ENCODE data around the gene EFCAB5. TPM values are rescaled to one million over a fixed set of nuclear protein-coding genes. Genes with fewer than 3 reads are reported as not detected.
"Not testable (repeated sequence)": the region's sequence is repeated elsewhere in the genome, so short reads cannot be mapped to it uniquely, and the experiment has no call there.

Gene EFCAB5
- polyA plus RNA-seq, 4 donors = 0.87 to 3.6 (median 2.7) TPM

- DNase-seq (ENCODE audit: low read depth in 4 of 4, low spot score in 3 of 4) = no peak
Measured at GRCh38 chr17:30000001-30000754, 58.7 kb downstream of the EFCAB5 start.

- no peak for DNase-seq (ENCODE audit: low read depth in 4 of 4, low spot score in 3 of 4)
Measured at GRCh38 chr17:30000755-30001257, 59.4 kb downstream of the EFCAB5 start.

GRCh38 chr17:30002088-30002487 is 60.7 kb downstream of the EFCAB5 start:
- DNase-seq (ENCODE audit: low read depth in 4 of 4, low spot score in 3 of 4) = no peak

- DNase-seq (ENCODE audit: low read depth in 4 of 4, low spot score in 3 of 4) = no peak
Measured at GRCh38 chr17:30005709-30006320, 64.4 kb downstream of the EFCAB5 start.

GRCh38 chr17:30011934-30012333 is 70.5 kb downstream of the EFCAB5 start:
- DNase-seq (ENCODE audit: low read depth in 4 of 4, low spot score in 3 of 4) = not testable (repeated sequence)

- peak in 2 of 4 donors; percentile 8 to 14 for DNase-seq (ENCODE audit: low read depth in 4 of 4, low spot score in 3 of 4)
Measured at GRCh38 chr17:30021708-30022317, 80.4 kb downstream of the EFCAB5 start.

- DNase-seq (ENCODE audit: low read depth in 4 of 4, low spot score in 3 of 4) = not testable (repeated sequence)
Measured at GRCh38 chr17:30025325-30025724, 83.9 kb downstream of the EFCAB5 start.

GRCh38 chr17:30027676-30028075 is 86.2 kb downstream of the EFCAB5 start:
- no peak for DNase-seq (ENCODE audit: low read depth in 4 of 4, low spot score in 3 of 4)

- no peak for DNase-seq (ENCODE audit: low read depth in 4 of 4, low spot score in 3 of 4)
Measured at GRCh38 chr17:30031214-30031869, 89.9 kb downstream of the EFCAB5 start.

GRCh38 chr17:30035369-30035768 is 93.9 kb downstream of the EFCAB5 start:
- no peak for DNase-seq (ENCODE audit: low read depth in 4 of 4, low spot score in 3 of 4)

GRCh38 chr17:30040719-30041518 is 99.5 kb downstream of the EFCAB5 start:
- DNase-seq (ENCODE audit: low read depth in 4 of 4, low spot score in 3 of 4) = not testable (repeated sequence)

GRCh38 chr17:30041551-30041950 is 100.1 kb downstream of the EFCAB5 start:
- no peak for DNase-seq (ENCODE audit: low read depth in 4 of 4, low spot score in 3 of 4)

GRCh38 chr17:30062372-30062771 is 120.9 kb downstream of the EFCAB5 start:
- DNase-seq (ENCODE audit: low read depth in 4 of 4, low spot score in 3 of 4) = no peak

- DNase-seq (ENCODE audit: low read depth in 4 of 4, low spot score in 3 of 4) = no peak
Measured at GRCh38 chr17:30064738-30065137, 123.3 kb downstream of the EFCAB5 start.

GRCh38 chr17:30068465-30068864 is 127.0 kb downstream of the EFCAB5 start:
- no peak for DNase-seq (ENCODE audit: low read depth in 4 of 4, low spot score in 3 of 4)

GRCh38 chr17:30074254-30074653 is 132.8 kb downstream of the EFCAB5 start:
- DNase-seq (ENCODE audit: low read depth in 4 of 4, low spot score in 3 of 4) = no peak

GRCh38 chr17:30074730-30075129 is 133.3 kb downstream of the EFCAB5 start:
- no peak for DNase-seq (ENCODE audit: low read depth in 4 of 4, low spot score in 3 of 4)

GRCh38 chr17:30082773-30083172 is 141.3 kb downstream of the EFCAB5 start:
- no peak for DNase-seq (ENCODE audit: low read depth in 4 of 4, low spot score in 3 of 4)

- DNase-seq (ENCODE audit: low read depth in 4 of 4, low spot score in 3 of 4) = peak in 2 of 4 donors; percentile 26 to 35
Measured at GRCh38 chr17:30084788-30085187, 143.4 kb downstream of the EFCAB5 start.

GRCh38 chr17:30086896-30087295 is 145.5 kb downstream of the EFCAB5 start:
- DNase-seq (ENCODE audit: low read depth in 4 of 4, low spot score in 3 of 4) = no peak

All from left renal pelvis (tissue), 4 donors.